Measurements from ENCODE around the gene CAPN12. TPM values are rescaled to one million over a fixed set of nuclear protein-coding genes. Genes with fewer than 3 reads are reported as not detected.
A peak's percentile ranks its signal among the peaks of the same experiment; 100 is the strongest.

The CAPN12 gene
- total RNA-seq, 3 donors from 2014 or later = 0.99 to 1.1 (median 1.0) TPM

DNA sequence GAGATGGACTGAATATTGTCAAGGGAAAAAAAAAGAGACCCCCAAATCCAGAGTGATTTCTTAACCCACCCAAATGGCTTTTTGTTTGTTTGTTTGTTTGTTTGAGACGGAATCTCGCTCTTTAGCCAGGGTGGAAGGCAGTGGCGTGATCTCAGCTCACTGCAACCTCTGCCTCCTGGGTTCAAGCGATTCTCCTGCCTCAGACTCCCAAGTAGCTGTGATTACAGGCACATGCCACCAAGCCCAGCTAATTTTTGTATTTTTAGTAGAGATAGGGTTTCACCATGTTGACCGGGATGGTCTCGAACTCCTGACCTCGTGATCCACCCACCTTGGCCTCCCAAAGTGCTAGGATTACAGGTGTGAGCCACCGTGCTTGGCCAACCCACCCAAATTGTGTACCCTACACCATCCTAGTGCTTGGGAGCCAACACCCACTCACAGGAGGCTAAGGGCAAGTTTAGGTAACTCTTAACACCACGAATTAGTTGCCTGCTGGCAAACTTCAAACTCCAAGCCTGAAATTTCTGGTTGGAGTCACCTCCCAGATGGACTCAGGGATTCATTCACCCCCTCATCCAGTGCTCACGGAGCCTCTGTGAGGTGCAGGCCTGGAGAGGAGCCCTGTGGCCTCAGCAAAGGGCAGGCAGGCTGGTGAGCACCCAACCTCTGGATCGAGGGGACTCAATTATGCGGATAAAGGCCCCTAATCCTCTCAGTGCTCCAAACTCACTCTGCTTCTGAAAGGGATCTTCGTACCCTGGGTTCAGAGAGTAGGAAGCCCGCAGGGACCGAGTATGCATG is 59.2 kb downstream of the CAPN12 start:
- Mint-ChIP-seq H3K9me3 (no peaks in the 10 kb centered on the region), H3K4me1 (ENCODE audit: low read depth) (peaks cover 83% of the 10 kb centered on the region), H3K27me3 (ENCODE audit: low read depth) (no peaks in the 10 kb centered on the region), H3K36me3 (ENCODE audit: insufficient read depth) (peaks cover 13% of the 10 kb centered on the region), H3K4me3 (no peak overlapping the region)
- no peak for ATAC-seq
- no peak for DNase-seq

- Mint-ChIP-seq H3K27me3 (ENCODE audit: low read depth) (no peaks in the 10 kb centered on the region), H3K4me3 (no peak overlapping the region), H3K36me3 (ENCODE audit: insufficient read depth) (peaks cover 13% of the 10 kb centered on the region), H3K9me3 (no peaks in the 10 kb centered on the region), H3K4me1 (ENCODE audit: low read depth) (peaks cover 82% of the 10 kb centered on the region)
- ATAC-seq (peak; percentile 41 to 44), DNase-seq (no peak)
These were observed 60.0 kb downstream of the CAPN12 start for GRCh38 chr19:38684078-38684861.

GRCh38 chr19:38683393-38684077 is 60.7 kb downstream of the CAPN12 start:
- peak; percentile 54 for DNase-seq
- Mint-ChIP-seq H3K9me3 (no peaks in the 10 kb centered on the region), H3K36me3 (ENCODE audit: insufficient read depth) (peaks cover 13% of the 10 kb centered on the region), H3K4me3 (peak overlapping the region; percentile 20), H3K27me3 (ENCODE audit: low read depth) (no peaks in the 10 kb centered on the region), H3K4me1 (ENCODE audit: low read depth) (peaks cover 85% of the 10 kb centered on the region)
- peak; percentile 57 to 67 for ATAC-seq

- Mint-ChIP-seq H3K4me1 (ENCODE audit: low read depth) (peaks cover 90% of the 10 kb centered on the region), H3K27me3 (ENCODE audit: low read depth) (no peaks in the 10 kb centered on the region), H3K4me3 (no peak overlapping the region), H3K9me3 (no peaks in the 10 kb centered on the region), H3K36me3 (ENCODE audit: insufficient read depth) (peaks cover 13% of the 10 kb centered on the region)
- ATAC-seq (no peak), DNase-seq (no peak)
These were observed 61.3 kb downstream of the CAPN12 start for GRCh38 chr19:38682872-38683392.

GRCh38 chr19:38682195-38682867 is 61.9 kb downstream of the CAPN12 start:
- Mint-ChIP-seq H3K27me3 (ENCODE audit: low read depth) (no peaks in the 10 kb centered on the region), H3K9me3 (no peaks in the 10 kb centered on the region), H3K4me3 (no peak overlapping the region), H3K4me1 (ENCODE audit: low read depth) (peaks cover 92% of the 10 kb centered on the region), H3K36me3 (ENCODE audit: insufficient read depth) (peaks cover 13% of the 10 kb centered on the region)
- ATAC-seq = no peak
- DNase-seq = no peak

Other genes with a start within 250 kb of the CAPN12 start
- 100 to 1,000 TPM; 109 to 130 (median 126) TPM for gene MAP4K1, start 126.5 kb downstream of the CAPN12 start, total RNA-seq
- gene EIF3K, start 125.3 kb downstream of the CAPN12 start, total RNA-seq = 100 to 1,000 TPM; 370 to 409 (median 401) TPM
- gene ACTN4, start 96.8 kb downstream of the CAPN12 start, total RNA-seq = 100 to 1,000 TPM; 215 to 233 (median 230) TPM
- gene LGALS7, start 29.0 kb upstream of the CAPN12 start, total RNA-seq = not detected
- not detected for gene LGALS7B, start 44.7 kb upstream of the CAPN12 start, total RNA-seq
- 1 to 10 TPM; 1.7 to 2.7 (median 2.2) TPM for gene LGALS4, start 68.5 kb upstream of the CAPN12 start, total RNA-seq
- 100 to 1,000 TPM in 2 of 3 donors, 10 to 100 TPM in 1; 91.1 to 109 (median 108) TPM for gene ECH1, start 87.3 kb upstream of the CAPN12 start, total RNA-seq
- gene HNRNPL, start 105.5 kb upstream of the CAPN12 start, total RNA-seq = 100 to 1,000 TPM; 679 to 736 (median 698) TPM
- gene RINL, start 133.8 kb upstream of the CAPN12 start, total RNA-seq = 10 to 100 TPM; 65.2 to 77.3 (median 68.6) TPM
- gene SIRT2, start 155.1 kb upstream of the CAPN12 start, total RNA-seq = 10 to 100 TPM; 23.5 to 29.8 (median 27.3) TPM
- 100 to 1,000 TPM; 150 to 174 (median 169) TPM for gene NFKBIB, start 155.5 kb upstream of the CAPN12 start, total RNA-seq
- under 1 TPM in 2 of 3 donors, not detected in 1; 0.33 to 0.63 TPM for gene CCER2, start 167.7 kb upstream of the CAPN12 start, total RNA-seq
- 10 to 100 TPM; 42.5 to 49.5 (median 46.8) TPM for gene SARS2, start 186.3 kb upstream of the CAPN12 start, total RNA-seq
- 100 to 1,000 TPM; 157 to 192 (median 185) TPM for gene MRPS12, start 186.5 kb upstream of the CAPN12 start, total RNA-seq
- under 1 TPM; 0.10 to 0.29 (median 0.14) TPM for gene FBXO17, start 231.3 kb upstream of the CAPN12 start, total RNA-seq

Data from activated T-cell treated with anti-CD3 and anti-CD28 coated beads, Interleukin-2, amount 50 U/mL, for 4 hours (primary cell).